ENCODE results near the gene PLA2G3. TPM values are rescaled to one million over a fixed set of nuclear protein-coding genes. Genes with fewer than 3 reads are reported as not detected.

PLA2G3 gene
- total RNA-seq, 2 experiments from 2014 or later: not detected

GRCh38 chr22:31148953-31149627 is 8.8 kb upstream of the PLA2G3 start:
- H3K27me3 Mint-ChIP-seq: no peaks in the 10 kb centered on the region
- no peak overlapping the region for H3K27ac Mint-ChIP-seq
- no peak overlapping the region for H3K27ac ChIP-seq (ENCODE audit: low read depth in 1 of 2, low read length in 2 of 2)
- CTCF ChIA-PET: no interaction called here
- DNase-seq: peak in 8 of 14 experiments; percentile 6 to 57 (median 24)
- no peaks in the 10 kb centered on the region for H3K4me1 ChIP-seq (ENCODE audit: insufficient read depth, low read length)
- H3K4me1 Mint-ChIP-seq (ENCODE audit: low read depth): no peaks in the 10 kb centered on the region
- peaks cover 3 to 9% of the 10 kb centered on the region in 2 experiments for H3K9me3 ChIP-seq (ENCODE audit: control insufficient read depth in 1 of 2, insufficient read depth in 1 of 2, low read length in 2 of 2)
- no peaks in the 10 kb centered on the region for H3K36me3 ChIP-seq (ENCODE audit: insufficient read depth, low read length)
- peaks cover 0 to 4% of the 10 kb centered on the region in 2 experiments for H3K27me3 ChIP-seq (ENCODE audit: control insufficient read depth in 1 of 2, insufficient read depth in 2 of 2, low read length in 2 of 2)
- peak; percentile 28 for TF ChIP-seq CTCF (IDR thresholded peaks at IDR 0.05)
- POLR2A ChIA-PET: interaction anchor here (0.6 kb wide), 1 partner anchor 833 kb away, joined by 4 read pairs; no protein-coding TSS in a partner anchor
- no peak for ATAC-seq (ENCODE audit: poor library complexity)
- no peak overlapping the region for H3K4me3 Mint-ChIP-seq
- H3K9me3 Mint-ChIP-seq: peaks cover 2% of the 10 kb centered on the region
- intact Hi-C loops (cut with DNase I, micrococcal nuclease): loop anchor here in 1 of 2 experiments (5.0 kb wide), 3 partner anchors 62 to 517 kb away; no protein-coding TSS in a partner anchor
- H3K36me3 Mint-ChIP-seq (ENCODE audit: low read depth): no peaks in the 10 kb centered on the region
- no peak overlapping the region for H3K4me3 ChIP-seq (ENCODE audit: low read length)

- ATAC-seq (ENCODE audit: poor library complexity) (no peak), DNase-seq (no peak)
- Mint-ChIP-seq H3K4me1 (ENCODE audit: low read depth) (no peaks in the 10 kb centered on the region), H3K27me3 (no peaks in the 10 kb centered on the region), H3K4me3 (no peak overlapping the region), H3K27ac (no peak overlapping the region), H3K36me3 (ENCODE audit: low read depth) (no peaks in the 10 kb centered on the region), H3K9me3 (peaks cover 2% of the 10 kb centered on the region)
- Histone ChIP-seq H3K27me3 (ENCODE audit: control insufficient read depth in 1 of 2, insufficient read depth in 2 of 2, low read length in 2 of 2) (peaks cover 0 to 4% of the 10 kb centered on the region in 2 experiments), H3K9me3 (ENCODE audit: control insufficient read depth in 1 of 2, insufficient read depth in 1 of 2, low read length in 2 of 2) (peaks cover 3 to 9% of the 10 kb centered on the region in 2 experiments), H3K27ac (ENCODE audit: low read depth in 1 of 2, low read length in 2 of 2) (no peak overlapping the region), H3K4me1 (ENCODE audit: insufficient read depth, low read length) (no peaks in the 10 kb centered on the region), H3K4me3 (ENCODE audit: low read length) (no peak overlapping the region), H3K36me3 (ENCODE audit: insufficient read depth, low read length) (no peaks in the 10 kb centered on the region)
- intact Hi-C loops (cut with DNase I, micrococcal nuclease): loop anchor here in 1 of 2 experiments (5.0 kb wide), 3 partner anchors 61 to 516 kb away; no protein-coding TSS in a partner anchor
- ChIA-PET POLR2A (interaction anchor here (0.6 kb wide), 1 partner anchor 833 kb away, joined by 4 read pairs; no protein-coding TSS in a partner anchor), CTCF (no interaction called here)
- no peak for TF ChIP-seq CTCF (IDR thresholded peaks at IDR 0.05)
Observed at GRCh38 chr22:31148488-31148887, 8.2 kb upstream of the PLA2G3 start.

GRCh38 chr22:31144223-31144622 is 3.9 kb upstream of the PLA2G3 start:
- Histone ChIP-seq H3K4me3 (ENCODE audit: low read length) (no peak overlapping the region), H3K4me1 (ENCODE audit: insufficient read depth, low read length) (no peaks in the 10 kb centered on the region), H3K36me3 (ENCODE audit: insufficient read depth, low read length) (no peaks in the 10 kb centered on the region), H3K9me3 (ENCODE audit: control insufficient read depth in 1 of 2, insufficient read depth in 1 of 2, low read length in 2 of 2) (peaks cover 3 to 9% of the 10 kb centered on the region in 2 experiments), H3K27ac (ENCODE audit: low read depth in 1 of 2, low read length in 2 of 2) (no peak overlapping the region), H3K27me3 (ENCODE audit: control insufficient read depth in 1 of 2, insufficient read depth in 2 of 2, low read length in 2 of 2) (no peaks in the 10 kb centered on the region)
- ATAC-seq (ENCODE audit: poor library complexity) (no peak), DNase-seq (no peak)
- H3K27me3 Mint-ChIP-seq: no peaks in the 10 kb centered on the region
- ChIA-PET CTCF (no interaction called here), POLR2A (no interaction called here)
- H3K9me3 Mint-ChIP-seq: peaks cover 2% of the 10 kb centered on the region
- intact Hi-C loops (cut with DNase I, micrococcal nuclease): no loop called here
- TF ChIP-seq CTCF (IDR thresholded peaks at IDR 0.05): no peak
- no peaks in the 10 kb centered on the region for H3K4me1 Mint-ChIP-seq (ENCODE audit: low read depth)
- H3K36me3 Mint-ChIP-seq (ENCODE audit: low read depth): no peaks in the 10 kb centered on the region
- no peak overlapping the region for H3K4me3 Mint-ChIP-seq
- H3K27ac Mint-ChIP-seq: no peak overlapping the region
